Stimulated activated CD8-positive, alpha-beta memory T cell treated with anti-CD3 and anti-CD28 coated beads, Interleukin-7, amount 100 ng/mL, for 48 hours (primary cell): ENCODE results near the gene CISD2.
"Not testable (repeated sequence)": the region's sequence is repeated elsewhere in the genome, so short reads cannot be mapped to it uniquely, and the experiment has no call there.

Source experiments
- DNase-seq, 2 donors: peaks; one replicate each; pipeline ENCODE4 v3.0.0-alpha.2; 2020; ENCODE audit warnings: low read depth in 1 of 2; ENCODE audit errors: extremely low read depth in 1 of 2

CISD2 gene

GRCh38 chr4:102901804-102902203 is 33.0 kb downstream of the CISD2 start:
- no peak for DNase-seq

- no peak for DNase-seq
These were observed 50.1 kb downstream of the CISD2 start for GRCh38 chr4:102918859-102919258.

GRCh38 chr4:102919697-102920096 is 50.9 kb downstream of the CISD2 start:
- DNase-seq = not testable (repeated sequence)

GRCh38 chr4:102935716-102936115 is 66.9 kb downstream of the CISD2 start:
- no peak for DNase-seq

- DNase-seq = not testable (repeated sequence)
These were observed 69.3 kb downstream of the CISD2 start for GRCh38 chr4:102938063-102938462.
